Choroid plexus epithelial cell (primary cell): ENCODE measurements around the gene ADA.

Experiments used
- DNase-seq: peaks from one replicate; pipeline ENCODE4 v3.0.0-alpha.2; 2010; ENCODE audit warnings: low read depth
- H3K4me3 ChIP-seq: 2 replicates; pipeline ENCODE4 v1.5.1; 2011; ENCODE audit warnings: low read depth, mild to moderate bottlenecking, control low read depth, low read length, moderate library complexity
- TF ChIP-seq, protein P1 (sequence below): conservative IDR thresholded peaks from 2 replicates; pipeline ENCODE4 v1.5.1; 2011; ENCODE audit warnings: low read depth, mild to moderate bottlenecking, control low read depth, inconsistent platforms, low read length, moderate library complexity

The ADA gene

DNA sequence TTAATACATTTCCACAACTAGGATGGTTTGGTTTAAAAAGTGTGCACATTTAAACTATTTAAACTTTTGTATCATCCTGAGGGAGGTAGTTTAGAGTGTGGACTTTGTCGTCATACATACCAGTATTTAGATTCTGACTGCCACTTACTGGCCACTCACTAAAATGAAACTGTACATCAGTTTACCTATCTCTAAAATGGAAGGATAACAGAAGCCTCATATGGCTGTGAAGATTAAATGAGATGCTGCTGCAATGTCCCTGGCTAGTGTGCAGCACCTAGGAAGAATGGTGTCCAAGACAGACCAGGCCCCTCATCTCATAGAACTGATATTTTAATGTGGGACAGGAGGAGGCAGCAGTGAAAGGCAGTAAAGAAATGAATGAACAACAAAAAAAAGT lies 81.1 kb downstream of the ADA start:
- TF ChIP-seq, protein P1, sequence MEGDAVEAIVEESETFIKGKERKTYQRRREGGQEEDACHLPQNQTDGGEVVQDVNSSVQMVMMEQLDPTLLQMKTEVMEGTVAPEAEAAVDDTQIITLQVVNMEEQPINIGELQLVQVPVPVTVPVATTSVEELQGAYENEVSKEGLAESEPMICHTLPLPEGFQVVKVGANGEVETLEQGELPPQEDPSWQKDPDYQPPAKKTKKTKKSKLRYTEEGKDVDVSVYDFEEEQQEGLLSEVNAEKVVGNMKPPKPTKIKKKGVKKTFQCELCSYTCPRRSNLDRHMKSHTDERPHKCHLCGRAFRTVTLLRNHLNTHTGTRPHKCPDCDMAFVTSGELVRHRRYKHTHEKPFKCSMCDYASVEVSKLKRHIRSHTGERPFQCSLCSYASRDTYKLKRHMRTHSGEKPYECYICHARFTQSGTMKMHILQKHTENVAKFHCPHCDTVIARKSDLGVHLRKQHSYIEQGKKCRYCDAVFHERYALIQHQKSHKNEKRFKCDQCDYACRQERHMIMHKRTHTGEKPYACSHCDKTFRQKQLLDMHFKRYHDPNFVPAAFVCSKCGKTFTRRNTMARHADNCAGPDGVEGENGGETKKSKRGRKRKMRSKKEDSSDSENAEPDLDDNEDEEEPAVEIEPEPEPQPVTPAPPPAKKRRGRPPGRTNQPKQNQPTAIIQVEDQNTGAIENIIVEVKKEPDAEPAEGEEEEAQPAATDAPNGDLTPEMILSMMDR = no peak
- H3K4me3 ChIP-seq = no peak overlapping the region
- DNase-seq = no peak
